Upper lobe of left lung (tissue), 6 donors: ENCODE data around the gene CD69. TPM values are rescaled to one million over a fixed set of nuclear protein-coding genes. Genes with fewer than 3 reads are reported as not detected.

ENCODE experiments used
- ATAC-seq, 2 donors: fragments of 200-7000 bp; cut with Tn5 transposase; one replicate each; pipeline ENCODE4 v1.9.1; 2022; ENCODE audit warnings: mild to moderate bottlenecking in 2 of 2, moderate library complexity in 2 of 2; ENCODE audit not compliant: low FRiP score in 2 of 2
- DNase-seq, 2 donors: peaks; one replicate each; pipeline ENCODE4 v3.0.0-alpha.2; 2019 to 2020
- H3K27ac ChIP-seq, 4 donors: fragments of 200-600 bp; sonication (generic); one replicate each; pipeline ENCODE4 v1.5.1; 2016 to 2019
- H3K27me3 ChIP-seq, 4 donors: fragments of 200-600 bp; sonication (generic); one replicate each; pipeline ENCODE4 v1.5.1; 2017 to 2019
- H3K36me3 ChIP-seq, 4 donors: fragments of 200-600 bp; sonication (generic); one replicate each; pipeline ENCODE4 v1.5.1; 2016 to 2019
- H3K4me1 ChIP-seq, 4 donors: fragments of 200-600 bp; sonication (generic); one replicate each; pipeline ENCODE4 v1.5.1; 2018 to 2019
- H3K4me3 ChIP-seq, 4 donors: fragments of 200-600 bp; sonication (generic); one replicate each; pipeline ENCODE4 v1.5.1; 2017 to 2019; ENCODE audit warnings: mild to moderate bottlenecking in 2 of 4, moderate library complexity in 1 of 4
- H3K9me3 ChIP-seq, 4 donors: fragments of 200-600 bp; sonication (generic); one replicate each; pipeline ENCODE4 v1.5.1; 2018 to 2019
- EP300 ChIP-seq, 4 donors: sonication (generic); formaldehyde crosslinking; IDR thresholded peaks; one replicate each; pipeline ENCODE4 v1.5.1; 2017; ENCODE audit warnings: antibody characterized with exemption in 4 of 4, control low read depth in 2 of 4
- POLR2A ChIP-seq, 4 donors: fragments of 450-650 bp; IDR thresholded peaks; one replicate each; pipeline ENCODE4 v1.5.1; 2016 to 2017; ENCODE audit warnings: antibody characterized with exemption in 4 of 4, mild to moderate bottlenecking in 2 of 4
- POLR2AphosphoS5 ChIP-seq, 2 donors: sonication (generic); formaldehyde crosslinking; IDR thresholded peaks; one replicate each; pipeline ENCODE4 v1.5.1; 2017; ENCODE audit warnings: antibody characterized with exemption in 2 of 2
- WGBS, 2 donors: methylation state at CpG; one replicate each; pipeline ENCODE4 v1.1.5; 2017 to 2018; 5-methylcytosine and 5-hydroxymethylcytosine counted together
- total RNA-seq, 6 donors: library from RNA; depleted of rRNA in 4 of 6; stranded (reverse); fragments of >200 nt in 4 of 6; gene quantifications; one replicate each; pipeline versions ENCODE4 v1.1.0 to v1.2.1, GENCODE V29; 2016 to 2021
- TF ChIP-seq, protein P1 (sequence below), 6 experiments: fragments of 450-650 bp in 4 of 6; fragments of 200-600 bp in 2 of 6; sonication (generic) in 2 of 6; IDR thresholded peaks; one replicate each; pipeline ENCODE4 v1.5.1; 2016 to 2019; ENCODE audit warnings: antibody characterized with exemption in 6 of 6
- donor health status: DM: no; HTN: no; CAD: no; lungs with moderate emphysema.
- donor health status: DM: no; HTN: yes; CAD: no; lungs with severe emphysema.

The CD69 gene
- total RNA-seq, 6 donors from 2014 or later, result 2.8 to 25.2 (median 10.6) TPM

GRCh38 chr12:9730011-9730410, 30.7 kb downstream of the CD69 start:
- Histone ChIP-seq H3K4me3 (no peak overlapping the region), H3K4me1 (no peaks in the 10 kb centered on the region), H3K36me3 (no peaks in the 10 kb centered on the region), H3K27me3 (no peaks in the 10 kb centered on the region), H3K9me3 (no peaks in the 10 kb centered on the region), H3K27ac (no peak overlapping the region)
- WGBS, 2 donors, result 55 to 73% methylated on average over 3 of the region's 3 CpGs
- TF ChIP-seq POLR2AphosphoS5 (IDR thresholded peaks at IDR 0.05) (no peak), POLR2A (IDR thresholded peaks at IDR 0.05) (no peak)
- TF ChIP-seq, protein P1, sequence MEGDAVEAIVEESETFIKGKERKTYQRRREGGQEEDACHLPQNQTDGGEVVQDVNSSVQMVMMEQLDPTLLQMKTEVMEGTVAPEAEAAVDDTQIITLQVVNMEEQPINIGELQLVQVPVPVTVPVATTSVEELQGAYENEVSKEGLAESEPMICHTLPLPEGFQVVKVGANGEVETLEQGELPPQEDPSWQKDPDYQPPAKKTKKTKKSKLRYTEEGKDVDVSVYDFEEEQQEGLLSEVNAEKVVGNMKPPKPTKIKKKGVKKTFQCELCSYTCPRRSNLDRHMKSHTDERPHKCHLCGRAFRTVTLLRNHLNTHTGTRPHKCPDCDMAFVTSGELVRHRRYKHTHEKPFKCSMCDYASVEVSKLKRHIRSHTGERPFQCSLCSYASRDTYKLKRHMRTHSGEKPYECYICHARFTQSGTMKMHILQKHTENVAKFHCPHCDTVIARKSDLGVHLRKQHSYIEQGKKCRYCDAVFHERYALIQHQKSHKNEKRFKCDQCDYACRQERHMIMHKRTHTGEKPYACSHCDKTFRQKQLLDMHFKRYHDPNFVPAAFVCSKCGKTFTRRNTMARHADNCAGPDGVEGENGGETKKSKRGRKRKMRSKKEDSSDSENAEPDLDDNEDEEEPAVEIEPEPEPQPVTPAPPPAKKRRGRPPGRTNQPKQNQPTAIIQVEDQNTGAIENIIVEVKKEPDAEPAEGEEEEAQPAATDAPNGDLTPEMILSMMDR (IDR thresholded peaks at IDR 0.05), result no peak
- DNase-seq (no peak), ATAC-seq (no peak)

GRCh38 chr12:9729082-9729481, 31.6 kb downstream of the CD69 start:
- no peak for TF ChIP-seq POLR2AphosphoS5 (IDR thresholded peaks at IDR 0.05)
- TF ChIP-seq, protein P1 (IDR thresholded peaks at IDR 0.05), result no peak
- TF ChIP-seq EP300 (IDR thresholded peaks at IDR 0.05), result no peak
- no peak for TF ChIP-seq POLR2A (IDR thresholded peaks at IDR 0.05)
- ATAC-seq (no peak), DNase-seq (no peak)
- Histone ChIP-seq H3K4me1 (no peaks in the 10 kb centered on the region), H3K27me3 (no peaks in the 10 kb centered on the region), H3K4me3 (no peak overlapping the region), H3K27ac (no peak overlapping the region), H3K9me3 (no peaks in the 10 kb centered on the region), H3K36me3 (no peaks in the 10 kb centered on the region)

- 75 to 86% methylated on average over 1 of the region's 1 CpG for WGBS, 2 donors
- H3K4me1 ChIP-seq, result no peaks in the 10 kb centered on the region
Measured at GRCh38 chr12:9727813-9728212, 32.9 kb downstream of the CD69 start.

GRCh38 chr12:9725213-9725870, 35.4 kb downstream of the CD69 start:
- 68 to 85% methylated on average over 2 of the region's 2 CpGs for WGBS, 2 donors
- no peak for DNase-seq
- no peak overlapping the region for H3K4me3 ChIP-seq
- no peak overlapping the region for H3K27ac ChIP-seq
- no peaks in the 10 kb centered on the region for H3K27me3 ChIP-seq
- H3K4me1 ChIP-seq, result peaks cover 0 to 7% (median 2%) of the 10 kb centered on the region in 4 donors
- no peak for ATAC-seq
- no peaks in the 10 kb centered on the region for H3K36me3 ChIP-seq
- no peak for TF ChIP-seq POLR2A (IDR thresholded peaks at IDR 0.05)
- no peak for TF ChIP-seq POLR2AphosphoS5 (IDR thresholded peaks at IDR 0.05)
- no peaks in the 10 kb centered on the region for H3K9me3 ChIP-seq

More at GRCh38 chr12:9727813-9728212, 32.9 kb downstream of the CD69 start:
- Histone ChIP-seq H3K36me3 (no peaks in the 10 kb centered on the region), H3K4me3 (no peak overlapping the region), H3K9me3 (no peaks in the 10 kb centered on the region), H3K27ac (no peak overlapping the region), H3K27me3 (no peaks in the 10 kb centered on the region)
- ATAC-seq (no peak), DNase-seq (no peak)
- TF ChIP-seq, protein P1 (IDR thresholded peaks at IDR 0.05), result no peak
- no peak for TF ChIP-seq POLR2AphosphoS5 (IDR thresholded peaks at IDR 0.05)
- no peak for TF ChIP-seq POLR2A (IDR thresholded peaks at IDR 0.05)
- no peak for TF ChIP-seq EP300 (IDR thresholded peaks at IDR 0.05)

- TF ChIP-seq EP300 (IDR thresholded peaks at IDR 0.05), result no peak
- TF ChIP-seq POLR2AphosphoS5 (IDR thresholded peaks at IDR 0.05), result no peak
- TF ChIP-seq, protein P1 (IDR thresholded peaks at IDR 0.05), result no peak
- no peak for TF ChIP-seq POLR2A (IDR thresholded peaks at IDR 0.05)
- H3K27me3 ChIP-seq, result no peaks in the 10 kb centered on the region
- H3K27ac ChIP-seq, result no peak overlapping the region
- H3K4me3 ChIP-seq, result no peak overlapping the region
- no peak for DNase-seq
- ATAC-seq, result no peak
- H3K4me1 ChIP-seq, result peaks cover 0 to 7% (median 2%) of the 10 kb centered on the region in 4 donors
- no peaks in the 10 kb centered on the region for H3K9me3 ChIP-seq
- H3K36me3 ChIP-seq, result no peaks in the 10 kb centered on the region
- WGBS, 2 donors, result 91 to 96% methylated on average over 1 of the region's 1 CpG
Measured at GRCh38 chr12:9724023-9724422, 36.7 kb downstream of the CD69 start.
